Hematopoietic multipotent progenitor cell treated with erythropoietin and hydrocortisone succinate and interleukin-3 and kit ligand, for 17 days (in vitro differentiated cells): Measurements from ENCODE around the gene MAP2K3.

ENCODE experiments used
- DNase-seq: peaks from one replicate; pipeline ENCODE4 v3.0.0-alpha.2; 2015; ENCODE audit warnings: low spot score

MAP2K3 gene

DNA sequence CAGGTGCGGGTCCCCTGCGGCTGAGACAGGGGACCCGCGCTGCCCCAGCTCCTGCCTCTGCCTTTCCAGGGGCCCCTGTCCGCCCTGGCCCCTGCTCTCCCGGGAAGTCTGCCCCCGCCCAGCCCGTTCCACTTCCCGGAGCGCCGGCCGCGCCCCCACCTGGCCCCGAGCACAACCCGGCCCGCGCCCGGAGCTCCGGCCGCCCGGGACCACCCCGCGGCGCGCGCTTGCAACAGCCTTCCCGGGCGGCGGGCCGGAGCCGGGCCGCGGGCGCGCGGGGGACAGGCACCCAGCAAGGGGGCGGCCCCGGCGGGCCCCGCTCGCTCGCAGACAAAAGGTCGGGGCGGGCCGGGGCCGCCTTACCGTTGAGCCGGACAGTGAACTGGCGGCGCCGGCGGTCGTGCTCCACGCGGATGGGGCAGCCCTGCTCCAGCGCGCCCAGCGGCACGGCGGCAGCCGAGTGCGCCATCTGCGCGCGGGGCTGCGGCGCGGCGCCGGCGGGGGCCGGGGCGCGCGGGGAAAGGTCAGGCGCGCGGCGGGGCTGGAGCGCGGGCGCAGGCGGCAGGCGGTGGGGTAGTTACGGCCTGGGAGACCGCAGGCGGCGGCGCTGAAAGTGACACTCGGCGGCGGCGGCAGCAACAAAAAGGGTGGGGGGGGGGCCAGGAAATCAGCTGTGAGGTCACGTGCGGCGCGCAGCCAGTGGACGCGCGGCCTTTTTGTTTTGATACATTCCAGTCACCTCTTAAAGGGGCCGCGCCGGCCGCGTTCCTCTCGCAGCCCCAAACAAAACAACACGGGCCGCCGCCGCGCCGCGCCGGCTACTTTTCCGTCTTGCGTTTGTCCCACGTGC lies 31.5 kb upstream of the MAP2K3 start, which contains the start of gene NATD1:
Gene NATD1 (minus strand): TSS at position 615 of the 850 bp plus-strand sequence. CDS start 146 bp downstream, at position 469.
- peak; percentile 94 for DNase-seq

DNA sequence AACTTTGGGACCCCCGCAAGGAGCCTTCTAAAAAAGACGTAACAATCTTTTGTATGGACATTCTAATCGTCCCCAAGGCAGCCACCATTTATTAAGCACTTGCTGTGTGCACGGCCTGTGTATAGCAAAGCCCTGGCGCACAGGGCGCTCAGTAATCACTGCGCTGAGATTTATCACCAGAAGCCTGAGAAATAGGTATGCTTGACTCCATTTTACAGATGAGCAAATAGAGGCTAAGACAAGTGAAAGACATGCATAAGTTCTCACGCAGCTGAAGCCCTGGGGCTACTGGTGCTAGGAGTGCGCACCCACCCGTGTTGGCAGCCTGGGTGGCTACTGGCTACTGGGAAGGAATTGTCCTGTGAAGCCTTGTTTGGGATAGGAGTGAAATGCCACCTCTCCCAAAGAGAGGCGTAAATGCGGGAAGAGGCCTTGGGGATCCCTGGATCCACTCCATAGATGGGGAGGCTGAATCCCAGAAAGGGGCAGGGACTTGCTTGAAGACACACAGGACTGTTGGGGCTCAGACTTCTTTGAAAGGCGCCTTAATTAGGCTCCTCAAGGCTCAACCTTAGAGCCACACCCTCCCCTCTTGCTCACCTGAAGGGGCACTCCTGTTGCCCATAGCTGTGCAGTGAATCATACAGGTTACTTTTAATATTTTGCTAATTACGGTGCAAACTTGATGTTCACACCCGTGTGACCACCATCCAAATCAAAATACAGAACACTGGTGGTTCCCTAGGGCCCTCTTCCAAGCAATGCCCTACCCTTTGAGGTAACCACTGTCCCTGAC lies 30.7 kb upstream of the MAP2K3 start:
- DNase-seq: peak; percentile 73

DNA sequence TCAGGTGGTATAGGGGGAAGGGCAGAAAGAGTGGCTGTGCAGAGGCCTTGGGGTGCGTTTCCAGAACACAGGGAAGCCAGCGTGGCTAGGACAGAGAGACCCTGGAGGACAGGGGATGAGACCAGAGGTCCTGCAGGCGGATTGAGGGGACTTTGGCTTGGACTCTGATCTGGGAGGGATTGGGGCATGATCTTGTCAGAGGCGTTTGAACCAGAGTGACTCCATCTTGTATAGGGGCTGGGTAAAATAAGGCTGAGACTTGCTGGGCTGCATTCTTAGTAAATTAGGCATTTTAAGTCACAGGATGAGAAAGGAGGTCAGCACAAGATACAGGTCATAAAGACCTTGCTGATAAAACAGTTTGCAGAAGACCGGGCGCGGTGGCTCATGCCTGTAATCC lies 25.9 kb upstream of the MAP2K3 start:
- no peak for DNase-seq

DNA sequence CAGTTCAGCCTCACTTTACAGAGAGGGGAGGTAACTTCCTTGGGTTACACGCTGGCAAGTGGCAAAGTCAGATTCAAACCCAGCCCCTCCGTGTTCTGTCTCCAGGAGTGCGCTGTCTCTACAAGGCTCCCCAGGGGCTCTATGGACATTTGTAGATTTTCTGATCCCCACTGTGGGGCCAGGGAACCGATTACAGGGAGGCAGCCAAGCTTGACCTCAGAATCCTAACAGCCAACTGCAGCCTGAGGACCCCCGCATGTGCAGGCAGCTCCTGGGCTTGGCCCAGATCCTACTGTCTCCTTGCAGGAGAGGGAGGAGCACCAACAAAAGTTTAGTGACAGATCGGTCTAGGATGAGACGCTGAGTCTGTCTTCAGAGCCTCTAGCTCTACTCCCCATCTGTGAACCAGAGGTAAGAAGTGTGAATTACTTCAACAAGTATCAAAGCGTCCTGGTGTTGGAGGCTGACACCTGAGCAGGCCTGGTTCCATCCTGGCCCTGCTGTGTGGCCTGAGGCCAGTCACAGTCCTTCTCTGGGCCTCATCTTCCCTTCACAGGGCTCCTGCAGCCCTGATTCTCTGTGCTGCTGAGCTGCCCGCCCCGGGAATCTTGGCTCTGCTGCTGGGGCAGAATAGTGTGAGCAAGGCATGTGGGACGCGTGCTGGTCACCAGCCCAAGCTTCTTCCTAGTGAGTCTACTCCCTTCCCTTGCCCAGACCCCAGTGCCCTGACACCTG lies 22.1 kb upstream of the MAP2K3 start:
- DNase-seq: no peak

DNA sequence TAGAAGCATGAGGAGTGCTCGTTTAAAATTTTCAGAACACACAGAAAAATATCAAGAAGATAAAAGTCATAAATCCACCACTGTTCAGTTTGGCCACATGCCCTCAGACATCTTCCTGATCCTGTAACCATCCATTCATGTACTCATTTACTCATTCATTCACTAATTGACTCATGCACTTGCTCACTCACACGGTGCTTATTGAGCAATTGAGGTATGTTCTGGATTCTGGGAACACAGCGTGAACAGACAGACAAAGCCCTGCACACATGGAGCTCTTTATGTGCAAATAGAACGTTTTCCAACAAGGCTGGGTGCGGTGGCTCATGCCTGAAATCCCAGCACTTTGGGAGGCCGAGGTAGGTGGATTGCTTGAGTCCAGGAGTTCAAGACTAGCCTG lies 21.1 kb upstream of the MAP2K3 start:
- no peak for DNase-seq

DNA sequence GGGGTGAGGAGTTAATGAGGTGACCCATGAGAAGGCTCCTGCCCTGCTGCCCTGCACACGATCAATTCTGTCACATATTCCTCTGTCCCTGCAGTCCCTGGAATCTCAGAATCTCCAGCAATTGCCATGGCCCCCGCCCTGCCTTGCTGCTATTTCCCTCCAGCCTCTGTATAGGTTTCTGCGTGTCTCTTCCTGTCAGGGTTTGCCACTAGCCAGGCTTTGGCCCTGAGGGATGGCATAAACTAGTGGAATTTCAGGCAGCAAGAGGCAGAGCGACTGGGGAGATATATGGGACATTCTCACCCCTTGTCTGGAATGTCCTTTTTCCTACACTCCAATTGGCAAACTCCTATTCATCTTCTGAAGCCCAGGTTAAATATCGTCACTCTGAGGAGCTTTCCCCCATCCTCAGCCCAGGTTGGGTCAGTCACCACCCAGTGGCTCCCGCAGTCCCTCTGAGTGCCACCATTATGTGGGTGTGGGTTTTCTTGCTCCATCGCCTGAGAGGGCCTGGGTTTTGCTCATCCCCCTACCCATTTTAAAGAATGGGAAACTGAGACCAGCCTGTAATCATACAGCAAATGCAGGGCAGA lies 15.8 kb upstream of the MAP2K3 start:
- DNase-seq: no peak

DNA sequence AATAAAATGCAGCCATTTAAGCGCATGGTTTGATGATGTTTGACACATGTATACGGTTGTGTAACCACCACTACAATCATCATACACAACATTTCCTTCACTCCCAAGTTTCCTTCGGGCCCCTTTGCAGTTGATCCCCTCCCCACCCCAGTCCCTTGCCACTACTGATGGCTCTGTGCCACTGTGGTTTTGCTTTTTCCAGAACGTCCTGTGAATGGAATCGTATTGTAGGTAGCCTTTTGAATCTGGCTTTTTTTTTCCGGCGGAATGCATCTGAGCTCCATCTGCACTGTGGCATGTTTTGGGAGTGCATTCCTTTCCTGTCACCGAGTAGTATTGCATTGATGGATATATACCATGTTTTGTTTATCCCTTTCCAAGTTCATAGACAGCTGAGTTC lies 15.1 kb upstream of the MAP2K3 start:
- DNase-seq: no peak

DNA sequence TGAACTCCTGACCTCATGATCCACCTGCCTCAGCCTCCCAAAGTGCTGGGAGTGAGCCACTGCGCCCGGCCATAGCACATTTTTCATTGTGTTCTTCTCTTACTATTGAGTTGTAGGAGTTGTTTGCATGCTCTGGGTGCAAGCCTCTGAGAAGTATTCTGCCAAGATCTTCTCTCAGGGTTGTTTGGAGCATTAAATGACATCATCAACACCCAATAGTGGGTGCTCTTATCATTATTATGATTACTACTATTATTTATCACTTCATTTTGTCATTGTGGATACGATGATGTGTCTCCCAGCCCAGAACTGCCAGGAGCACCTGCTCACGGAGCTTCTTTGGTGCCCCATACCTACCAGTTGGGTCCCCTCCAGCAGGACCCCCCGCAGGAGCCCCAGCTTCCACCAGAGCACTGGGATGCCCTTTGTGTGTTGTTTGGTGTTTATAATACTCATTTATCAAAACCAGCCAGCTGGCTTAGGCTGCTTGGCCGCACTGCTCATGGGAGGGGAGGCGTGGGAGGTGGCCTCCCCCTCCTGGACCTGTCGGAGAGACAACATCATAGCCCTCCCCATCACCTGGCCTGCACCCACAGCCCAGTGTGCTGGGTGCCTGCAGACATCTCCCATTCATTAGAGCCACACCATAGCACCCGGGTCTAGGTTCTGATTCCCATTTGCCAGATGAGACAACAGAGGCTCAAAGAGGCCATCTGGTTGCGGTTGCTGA lies 12.9 kb upstream of the MAP2K3 start:
- peak; percentile 84 for DNase-seq

DNA sequence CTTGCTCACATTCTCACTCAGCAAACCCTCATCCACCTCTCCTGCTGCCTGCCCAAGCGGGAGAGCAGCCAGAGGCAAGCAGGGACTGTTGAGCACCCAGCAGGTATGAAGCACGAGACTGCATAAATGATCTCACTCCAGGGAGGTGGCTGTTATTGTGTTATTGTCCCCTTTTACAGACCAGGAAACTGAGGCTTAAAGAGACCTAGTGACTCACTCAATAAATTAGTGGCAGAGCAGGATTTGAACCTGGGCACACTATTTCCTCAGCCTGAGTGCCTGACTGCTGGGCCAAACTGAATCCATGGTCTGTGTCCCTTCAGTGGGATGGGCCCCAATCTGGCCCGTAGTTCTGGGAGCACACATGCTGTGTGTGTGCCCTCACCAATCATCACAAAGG lies 12.3 kb upstream of the MAP2K3 start:
- DNase-seq: no peak

DNA sequence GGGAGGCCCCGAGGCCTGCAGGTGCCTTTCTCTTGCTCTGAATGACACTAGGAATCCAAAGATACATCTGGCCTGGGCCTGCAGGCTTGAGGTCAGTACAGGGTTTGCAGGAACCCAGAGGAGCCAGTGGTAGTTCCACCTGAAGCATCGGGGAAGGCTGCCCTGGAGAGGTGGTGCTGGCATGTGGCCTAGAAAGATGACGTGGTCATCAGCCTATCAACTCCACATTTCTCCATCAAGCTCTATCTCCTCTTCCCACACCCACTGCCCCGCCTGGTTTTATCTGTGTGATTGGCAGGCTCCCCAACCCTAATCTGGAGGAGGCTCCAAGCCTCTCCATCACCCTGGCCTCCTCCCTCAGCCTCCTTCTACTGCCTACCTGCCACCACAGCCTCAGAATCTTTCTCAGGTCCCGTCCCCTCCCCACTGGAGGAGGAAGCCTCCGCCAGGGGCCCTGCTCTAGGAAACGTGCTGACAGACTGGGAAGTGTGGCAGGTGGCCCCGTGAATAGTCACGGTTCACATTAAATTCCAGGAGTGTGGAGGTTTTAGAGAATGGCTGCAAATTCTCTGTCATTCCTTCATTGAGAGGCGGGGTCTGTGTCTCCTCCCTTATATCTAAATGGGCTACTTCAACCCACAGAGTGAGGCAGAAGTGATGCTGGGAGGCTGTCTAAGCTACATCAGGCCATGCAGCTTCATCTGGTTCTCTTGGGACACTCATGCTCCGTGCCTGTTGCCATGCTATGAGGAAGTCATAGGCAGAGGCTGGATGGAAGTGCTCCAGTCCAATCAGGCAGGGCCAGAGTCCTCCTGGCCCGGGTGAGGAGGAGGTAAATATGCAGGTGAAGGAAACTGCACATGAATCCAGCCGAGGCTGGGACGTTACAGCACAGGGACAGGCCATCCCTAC lies 11.4 kb upstream of the MAP2K3 start:
- peak; percentile 98 for DNase-seq

DNA sequence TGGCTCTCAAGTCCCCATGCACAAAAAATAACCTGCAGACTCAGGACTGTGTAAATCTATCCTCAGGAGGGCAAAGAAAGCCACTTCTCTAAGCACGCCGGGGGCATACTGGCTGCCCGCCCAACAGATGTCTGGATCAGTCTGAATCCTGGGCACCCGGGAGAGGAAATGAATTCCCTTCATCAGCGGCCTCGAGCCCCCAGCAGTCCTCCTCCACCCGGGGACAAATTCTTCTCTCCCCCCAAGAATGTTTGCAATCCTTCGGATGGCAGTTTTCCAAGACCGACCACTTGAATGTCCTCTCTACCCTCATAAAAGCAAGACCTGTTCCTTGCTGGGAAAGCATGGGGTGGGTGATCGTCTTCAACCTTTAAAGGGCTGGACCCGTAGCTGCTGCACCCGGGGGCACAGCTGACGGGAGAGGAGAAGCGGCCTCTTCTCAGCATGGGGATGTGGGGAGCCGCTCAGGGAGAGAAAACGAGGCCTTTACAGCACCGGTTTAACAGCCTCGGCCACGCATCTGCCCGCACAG lies 9.4 kb upstream of the MAP2K3 start:
- no peak for DNase-seq

DNA sequence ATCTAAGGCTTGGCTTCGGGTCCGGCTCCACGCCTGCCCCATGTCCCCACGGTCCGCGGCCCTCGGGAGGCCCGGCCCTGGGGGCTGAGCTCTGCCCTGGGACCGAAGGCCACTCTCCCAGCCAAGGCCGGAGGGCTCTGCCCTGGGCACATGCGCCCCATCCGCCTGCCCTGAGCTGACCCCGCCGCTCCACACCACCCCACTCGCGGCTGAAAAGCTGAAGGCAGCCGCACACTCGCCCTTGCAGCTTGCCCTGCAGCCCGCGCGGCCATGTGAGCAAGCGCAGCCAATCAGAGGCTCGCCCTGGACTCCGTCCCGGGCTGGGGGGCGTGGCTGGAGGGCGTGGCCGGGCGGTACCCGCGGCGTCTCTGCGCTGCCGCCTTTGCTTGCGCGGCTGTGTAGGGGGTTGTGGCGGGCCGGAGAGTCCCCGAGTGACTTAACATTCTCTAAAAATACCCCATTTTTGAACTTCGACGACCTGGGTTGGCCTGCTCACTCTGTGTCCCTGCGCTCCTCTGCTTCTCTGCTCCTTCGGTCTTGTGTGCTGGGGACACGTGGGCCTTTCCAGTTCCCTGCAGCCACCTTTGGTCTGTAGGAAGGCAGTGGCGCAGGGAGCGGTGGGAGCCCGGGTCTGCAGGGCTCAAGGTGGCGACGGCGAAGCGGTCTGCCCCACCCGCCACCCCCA lies 8.8 kb upstream of the MAP2K3 start:
- peak; percentile 96 for DNase-seq

DNA sequence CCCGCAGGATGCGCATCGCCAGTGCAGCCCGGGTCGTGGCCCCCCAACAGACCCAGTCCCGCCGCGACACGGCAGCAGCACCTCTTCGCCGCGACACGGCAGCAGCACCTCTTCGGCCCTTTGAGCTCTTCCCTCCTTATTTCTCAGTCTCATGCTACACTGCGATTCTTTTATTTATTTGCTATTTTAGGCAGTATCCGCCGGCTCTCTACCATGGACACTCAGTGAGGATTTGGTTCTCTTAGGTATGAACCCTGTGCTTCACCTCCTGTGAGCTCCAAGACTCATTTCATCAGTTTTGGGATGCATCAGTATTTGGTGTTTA lies 8.3 kb upstream of the MAP2K3 start:
- peak; percentile 61 for DNase-seq

DNA sequence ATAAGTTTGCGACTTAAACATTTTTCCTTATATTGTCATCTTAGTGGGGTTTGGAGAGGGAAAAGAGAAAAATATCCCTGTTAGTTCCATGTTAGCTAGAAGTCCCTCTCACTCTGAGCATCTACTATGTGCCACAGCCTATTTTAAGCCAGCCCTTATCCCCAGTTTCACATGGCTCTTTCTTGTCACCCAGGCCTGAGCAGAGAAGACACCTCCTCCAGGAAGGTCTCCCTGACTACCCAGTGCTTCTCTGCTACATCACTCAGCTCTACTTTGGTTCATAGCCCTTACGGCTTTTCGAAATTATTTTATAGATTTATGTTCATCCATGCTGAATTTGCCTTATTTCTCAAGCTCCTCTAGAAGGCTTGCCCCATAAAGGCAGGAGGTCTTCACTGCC lies 7.2 kb upstream of the MAP2K3 start:
- peak; percentile 43 for DNase-seq

DNA sequence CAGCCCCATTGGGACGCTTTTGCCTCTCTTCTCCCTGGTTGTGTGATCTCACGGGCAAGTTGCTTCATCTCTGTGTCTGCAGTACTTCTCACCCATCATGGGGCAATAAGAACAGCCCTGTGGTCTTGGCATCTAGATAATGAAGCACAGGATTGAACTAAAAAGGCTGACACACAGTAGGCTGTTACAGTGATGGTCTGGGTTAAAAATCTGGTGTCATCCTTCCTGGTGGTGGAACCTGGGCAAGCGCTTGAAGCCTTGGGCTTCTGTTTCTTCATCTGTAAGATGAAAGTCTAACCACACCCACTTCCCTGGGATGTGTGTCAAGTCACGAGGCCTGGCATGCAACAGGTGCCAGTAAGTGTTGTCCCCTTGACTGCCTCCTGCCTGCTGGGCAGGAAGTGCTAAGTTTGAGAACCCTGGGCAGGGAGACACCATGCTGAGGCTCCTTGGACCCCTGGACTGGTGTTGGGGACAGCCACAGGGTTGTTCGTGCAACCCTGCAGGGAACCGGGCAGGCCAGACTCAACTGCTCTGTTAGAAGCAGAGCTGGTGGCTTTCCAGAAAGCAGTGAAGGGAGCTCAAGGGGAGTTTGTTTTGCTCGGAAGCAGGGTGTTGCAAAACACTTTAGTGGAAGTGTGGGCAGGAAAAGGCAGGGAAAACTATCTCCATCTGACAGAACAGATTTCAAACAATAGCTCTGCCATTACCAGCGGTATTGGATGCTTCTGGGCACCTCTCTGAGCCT lies 5.9 kb upstream of the MAP2K3 start:
- peak; percentile 97 for DNase-seq

DNA sequence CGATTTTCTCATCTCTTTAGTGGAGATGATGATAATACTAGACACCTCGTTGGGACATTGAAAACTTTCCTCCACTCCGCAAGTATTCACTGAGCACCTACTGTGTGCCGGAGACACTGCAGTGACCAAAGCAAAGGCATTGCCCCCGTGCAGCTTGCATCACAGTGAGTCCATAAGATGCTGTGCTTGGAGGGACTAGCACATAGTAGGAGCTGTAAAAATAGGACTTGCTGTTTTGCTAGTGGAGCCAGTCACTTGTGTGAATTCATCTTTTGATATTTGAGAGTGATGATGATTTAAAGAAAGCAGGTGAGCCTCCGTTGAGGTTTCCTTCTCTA lies 5.3 kb upstream of the MAP2K3 start:
- DNase-seq: peak; percentile 56

DNA sequence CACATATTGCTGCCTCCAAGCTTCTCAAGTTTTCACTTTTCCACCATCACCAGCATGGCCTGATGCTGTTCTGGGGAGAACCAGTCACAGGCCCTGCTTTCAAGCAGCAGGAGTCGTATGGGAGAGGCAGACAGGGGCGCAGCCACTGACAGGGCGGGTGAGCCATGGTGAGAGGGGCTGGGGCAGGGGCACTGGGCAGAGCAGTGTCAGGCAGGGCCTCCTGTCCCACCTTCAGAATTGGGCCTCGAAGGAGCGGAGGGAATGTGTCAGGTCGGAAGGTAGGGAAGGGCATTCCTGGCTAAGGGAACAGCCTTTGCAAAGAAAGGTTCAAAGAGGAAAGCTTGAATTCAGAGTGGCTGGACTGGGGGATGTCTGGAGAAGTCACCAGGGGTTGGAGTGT lies 4.9 kb upstream of the MAP2K3 start:
- DNase-seq: no peak

DNA sequence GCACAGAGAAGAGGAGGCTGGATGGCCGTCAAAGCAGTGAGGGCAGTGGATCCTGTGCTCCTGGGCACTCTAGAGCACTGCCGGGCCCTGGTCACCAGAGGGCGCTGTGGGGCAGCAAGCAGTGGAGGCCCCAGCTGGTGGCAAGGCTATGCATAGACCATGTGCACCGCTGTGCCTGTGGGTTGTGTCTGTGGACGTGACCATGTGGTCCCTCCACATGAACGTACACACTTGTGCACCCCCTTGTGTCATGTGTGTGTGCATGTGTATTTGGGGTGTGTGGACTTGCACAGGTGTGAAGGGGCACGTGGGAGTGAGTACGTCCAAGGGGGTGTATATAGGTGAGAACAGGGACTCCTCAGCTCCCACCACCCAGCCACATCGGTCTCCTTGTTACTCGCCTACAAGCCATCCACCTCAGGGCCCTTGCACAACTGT lies 4.4 kb upstream of the MAP2K3 start:
- peak; percentile 96 for DNase-seq

DNA sequence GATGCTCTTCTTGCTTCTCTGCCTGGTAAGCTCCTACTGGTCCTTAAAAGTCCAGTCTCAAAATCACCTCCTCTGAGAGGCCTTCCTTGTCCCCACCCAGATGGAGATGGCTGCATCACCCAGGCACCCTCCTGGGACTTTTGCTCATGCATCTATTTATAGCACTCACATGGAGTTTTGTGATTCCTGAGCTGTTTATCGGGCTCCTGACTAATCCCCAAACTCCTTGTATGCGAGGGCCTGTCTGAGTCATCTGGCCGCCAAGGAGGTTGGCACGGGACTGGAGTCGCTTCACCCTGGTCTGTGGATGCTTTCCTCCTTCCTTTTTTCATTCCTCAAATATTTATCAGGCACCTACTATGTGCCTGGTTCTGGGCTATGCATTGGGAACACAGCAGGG lies 2.3 kb upstream of the MAP2K3 start:
- DNase-seq: no peak
